ENCODE measurements around the gene S100A14.
"Not testable (repeated sequence)": the region's sequence is repeated elsewhere in the genome, so short reads cannot be mapped to it uniquely, and the experiment has no call there.

S100A14 gene

GRCh38 chr1:153615406-153615805 is 719 bp downstream of the S100A14 start:
- DNase-seq (ENCODE audit: low read depth in 2 of 2), result no peak

- no peak for DNase-seq (ENCODE audit: low read depth in 2 of 2)
These were observed 1.2 kb downstream of the S100A14 start for GRCh38 chr1:153614906-153615305.

DNA sequence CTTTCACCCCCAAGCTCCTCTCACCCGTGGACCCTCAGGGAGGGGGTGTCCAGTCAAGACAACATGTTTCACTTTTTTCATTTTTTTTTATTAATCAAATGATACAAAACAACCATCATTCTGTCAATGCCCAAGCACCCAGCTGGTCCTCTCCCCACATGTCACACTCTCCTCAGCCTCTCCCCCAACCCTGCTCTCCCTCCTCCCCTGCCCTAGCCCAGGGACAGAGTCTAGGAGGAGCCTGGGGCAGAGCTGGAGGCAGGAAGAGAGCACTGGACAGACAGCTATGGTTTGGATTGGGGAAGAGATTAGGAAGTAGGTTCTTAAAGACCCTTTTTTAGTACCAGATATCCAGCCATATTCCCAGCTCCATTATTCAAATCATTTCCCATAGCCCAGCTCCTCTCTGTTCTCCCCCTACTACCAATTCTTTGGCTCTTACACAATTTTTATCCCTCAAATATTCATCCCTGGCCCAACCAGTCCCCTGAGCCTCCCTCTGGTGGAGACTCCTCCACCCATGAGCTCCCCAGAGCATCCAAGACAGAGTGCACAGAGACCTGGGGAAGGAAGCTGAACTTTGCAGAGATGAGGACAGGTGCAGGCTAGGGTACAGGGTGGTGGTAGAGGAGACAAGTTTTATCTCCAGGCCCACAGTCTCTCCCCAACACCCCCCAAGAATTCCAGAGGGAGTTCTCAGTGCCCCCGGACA is 1.8 kb downstream of the S100A14 start:
- DNase-seq (ENCODE audit: low read depth in 2 of 2), result no peak

DNA sequence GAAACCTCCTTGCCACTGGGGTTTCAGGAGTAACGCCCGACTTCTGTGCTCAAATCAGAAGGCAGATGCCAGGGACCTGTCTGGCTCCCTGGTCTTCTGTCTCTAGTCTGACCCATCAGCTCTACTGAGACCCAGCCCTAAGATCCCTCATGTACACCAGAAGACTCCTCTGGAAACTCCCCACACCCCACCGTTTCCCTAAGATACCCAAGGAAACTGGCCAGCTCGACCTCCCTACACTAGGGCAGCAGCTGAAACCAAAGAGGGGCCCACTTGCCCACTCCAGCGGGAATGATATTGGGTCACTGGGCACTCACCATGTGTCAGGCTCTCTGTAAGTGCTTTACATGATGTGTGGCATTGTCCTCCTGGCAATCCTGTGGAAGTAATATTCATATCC is 2.7 kb downstream of the S100A14 start:
- DNase-seq (ENCODE audit: low read depth in 2 of 2), result no peak

DNA sequence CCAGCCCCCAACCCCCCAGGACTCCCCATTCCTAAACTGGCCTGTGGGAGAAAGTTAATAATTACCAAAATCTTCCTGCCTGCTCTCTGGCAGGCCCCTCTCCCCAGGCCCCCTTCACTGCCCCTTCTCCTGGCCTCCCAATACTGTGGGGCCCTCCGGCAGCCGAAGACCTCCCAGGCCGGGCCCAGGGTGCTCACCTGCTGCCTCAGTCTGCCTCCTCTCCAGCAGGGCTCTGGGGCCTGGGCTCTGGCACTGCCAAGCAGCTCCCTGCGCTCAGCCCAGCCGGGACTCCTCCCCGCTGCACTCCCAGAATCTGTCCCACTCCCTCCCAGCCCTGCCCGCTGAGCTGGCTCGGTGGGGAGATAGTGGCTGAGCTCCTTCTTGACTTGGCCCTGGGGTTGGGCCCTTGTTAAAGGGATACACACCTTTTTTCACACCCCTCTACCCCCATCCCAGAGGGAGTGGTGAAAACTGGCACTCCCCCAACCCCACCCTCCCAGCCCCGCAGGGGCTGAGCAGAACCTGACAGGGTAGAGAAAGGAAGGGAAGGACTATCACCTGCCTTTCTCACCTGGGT is 3.3 kb downstream of the S100A14 start, which contains the start of gene S100A16:
Gene S100A16, minus strand, starts transcription at position 383 of the 577 bp plus-strand sequence. CDS start 4,986 bp downstream, outside the sequence.
- no peak for DNase-seq (ENCODE audit: low read depth in 2 of 2)

DNA sequence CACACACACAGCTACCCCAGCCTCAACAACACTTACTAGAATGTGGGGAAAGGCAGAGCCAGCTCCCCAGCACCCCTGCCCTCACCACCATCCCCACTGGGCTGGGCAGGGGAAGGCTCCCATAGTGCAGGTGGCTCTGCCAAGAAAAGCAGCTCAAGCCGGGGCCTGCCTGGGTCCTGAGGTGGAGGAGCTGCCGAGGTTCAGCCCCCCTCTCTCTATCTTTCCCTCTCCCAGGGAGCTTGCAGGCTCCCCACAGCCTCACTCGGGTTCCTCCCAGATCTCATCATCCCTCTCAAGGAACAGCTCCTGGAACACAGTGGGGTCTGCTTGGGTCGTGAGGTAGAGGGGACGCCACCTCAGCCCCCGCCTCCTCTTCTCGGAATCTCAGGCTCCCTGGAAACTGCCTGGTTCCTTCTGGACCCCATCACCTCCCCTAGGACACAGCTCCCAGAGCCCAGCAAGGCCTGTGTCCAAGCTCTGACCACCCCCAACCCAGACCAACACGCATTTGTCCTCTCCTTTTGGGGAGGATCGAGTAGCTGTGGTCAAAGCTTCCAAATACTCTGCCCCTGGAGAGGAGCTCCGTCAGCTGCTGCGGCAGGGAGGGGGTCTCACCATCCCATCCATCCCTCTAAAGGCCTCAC is 3.9 kb downstream of the S100A14 start:
- no peak for DNase-seq (ENCODE audit: low read depth in 2 of 2)

DNA sequence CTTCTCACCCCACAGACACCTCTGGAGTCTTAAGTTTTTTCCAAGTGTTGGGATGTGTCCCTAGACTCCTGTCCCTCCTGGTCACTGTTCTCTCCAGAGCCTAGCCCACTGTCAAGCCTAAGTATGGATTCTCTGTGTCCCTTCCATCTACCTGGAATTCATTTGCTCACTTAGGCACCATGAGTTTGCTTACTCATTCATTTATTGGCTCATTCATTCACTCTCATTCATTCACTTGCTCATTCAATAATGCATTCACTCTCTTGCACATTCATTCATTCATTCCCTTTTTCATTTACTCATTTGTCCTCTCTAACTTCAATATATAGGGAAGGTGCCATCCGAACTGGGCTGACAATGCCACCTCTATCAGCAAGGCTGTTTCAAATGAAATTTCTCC is 4.8 kb downstream of the S100A14 start:
- DNase-seq (ENCODE audit: low read depth in 2 of 2), result no peak

DNA sequence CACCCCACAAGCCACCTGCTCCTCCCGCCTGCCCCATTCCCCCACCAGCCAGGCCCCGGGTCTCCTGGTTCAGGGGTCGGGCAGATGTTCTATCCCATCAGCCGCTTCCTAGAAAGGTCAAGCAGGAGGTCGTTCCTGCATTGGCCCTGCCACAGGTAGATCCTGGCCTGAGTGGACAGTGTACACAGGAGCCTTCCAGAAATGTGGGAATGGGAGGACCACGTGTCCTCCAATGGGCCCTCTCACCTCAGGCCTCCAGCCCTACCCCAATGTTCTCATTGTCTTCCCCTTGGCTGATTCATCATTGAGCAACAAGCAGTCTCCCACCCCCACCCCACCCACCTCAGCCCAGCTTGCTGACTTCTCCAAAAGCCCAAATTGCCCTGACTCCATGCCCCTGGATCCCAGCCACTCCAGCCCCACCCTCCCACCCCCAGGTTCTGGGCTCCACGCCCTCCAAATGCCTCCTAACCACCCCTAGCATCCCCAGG is 5.3 kb downstream of the S100A14 start:
- no peak for DNase-seq (ENCODE audit: low read depth in 2 of 2)

- no peak for DNase-seq (ENCODE audit: low read depth in 2 of 2)
These were observed 5.8 kb downstream of the S100A14 start for GRCh38 chr1:153610334-153610733.

- no peak for DNase-seq (ENCODE audit: low read depth in 2 of 2)
These were observed 6.6 kb downstream of the S100A14 start for GRCh38 chr1:153609585-153609907.

GRCh38 chr1:153608742-153609584 is 7.2 kb downstream of the S100A14 start:
- DNase-seq (ENCODE audit: low read depth in 2 of 2), result no peak

- DNase-seq (ENCODE audit: low read depth in 2 of 2), result no peak
These were observed 7.9 kb downstream of the S100A14 start for GRCh38 chr1:153608089-153608682.

GRCh38 chr1:153607381-153607780 is 8.7 kb downstream of the S100A14 start:
- DNase-seq (ENCODE audit: low read depth in 2 of 2), result no peak

DNA sequence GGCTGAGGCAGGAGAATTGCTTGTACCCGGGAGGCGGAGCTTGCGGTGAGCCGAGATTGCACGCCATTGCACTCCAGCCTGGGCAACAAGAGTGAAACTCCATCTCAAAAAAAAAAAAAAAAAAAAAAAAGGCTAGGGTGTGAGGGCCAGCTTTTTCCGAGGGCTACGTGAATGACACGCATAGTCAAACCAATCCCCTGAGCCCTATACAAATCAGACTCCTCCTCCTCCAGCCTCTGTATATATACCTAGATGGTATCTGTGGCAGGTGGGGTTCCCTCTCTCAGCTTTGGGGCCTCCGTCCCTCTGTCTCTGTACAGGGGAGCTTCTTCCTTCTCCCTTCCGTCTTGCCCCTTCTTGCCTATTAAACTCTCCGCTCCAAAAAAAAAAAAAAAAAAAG is 9.9 kb downstream of the S100A14 start:
- DNase-seq (ENCODE audit: low read depth in 2 of 2), result no peak

DNA sequence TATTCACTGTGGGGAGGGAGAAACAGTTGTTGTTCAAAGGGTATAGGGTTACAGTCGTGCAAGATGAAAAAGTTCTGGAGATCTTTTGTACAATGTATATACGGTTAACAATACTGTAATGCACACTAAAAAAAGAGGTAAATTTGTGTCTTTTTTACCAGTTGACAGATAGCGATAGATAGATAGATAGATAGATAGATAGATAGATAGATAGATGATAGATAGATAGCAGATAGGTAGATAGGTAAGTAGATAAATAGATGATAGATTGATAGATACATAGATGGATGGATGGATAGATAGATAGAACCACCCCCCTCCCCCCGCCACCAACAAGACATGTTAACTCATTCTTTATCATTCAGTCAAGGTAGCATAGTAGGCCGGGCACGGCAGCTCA is 13.4 kb downstream of the S100A14 start:
- DNase-seq (ENCODE audit: low read depth in 2 of 2), result no peak

DNA sequence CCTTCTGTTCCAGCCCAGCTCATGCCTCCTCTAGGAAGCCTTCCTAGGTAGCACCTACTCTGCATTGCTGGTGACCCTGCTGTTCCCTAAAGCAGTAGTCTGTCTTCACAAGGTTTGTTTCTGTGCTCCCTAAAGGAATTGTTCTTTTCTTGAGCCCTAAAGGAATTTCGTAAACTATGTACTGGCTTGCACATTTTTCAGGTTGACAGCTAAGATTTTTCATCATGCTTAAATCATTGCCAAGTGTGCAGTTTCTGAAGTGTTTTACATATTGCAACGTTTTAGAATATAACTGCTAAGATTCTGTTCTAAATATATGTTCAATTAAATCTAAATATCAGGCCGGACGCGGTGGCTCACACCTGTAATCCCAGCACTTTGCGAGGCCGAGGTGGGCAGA is 16.3 kb downstream of the S100A14 start:
- no peak for DNase-seq (ENCODE audit: low read depth in 2 of 2)

- DNase-seq (ENCODE audit: low read depth in 2 of 2), result no peak
These were observed 17.6 kb downstream of the S100A14 start for GRCh38 chr1:153598309-153599172.

- DNase-seq (ENCODE audit: low read depth in 2 of 2), result no peak
These were observed 18.9 kb downstream of the S100A14 start for GRCh38 chr1:153597206-153597605.

- DNase-seq (ENCODE audit: low read depth in 2 of 2), result no peak
These were observed 23.4 kb downstream of the S100A14 start for GRCh38 chr1:153592748-153593147.

- no peak for DNase-seq (ENCODE audit: low read depth in 2 of 2)
These were observed 27.6 kb downstream of the S100A14 start for GRCh38 chr1:153588482-153588881.

DNA sequence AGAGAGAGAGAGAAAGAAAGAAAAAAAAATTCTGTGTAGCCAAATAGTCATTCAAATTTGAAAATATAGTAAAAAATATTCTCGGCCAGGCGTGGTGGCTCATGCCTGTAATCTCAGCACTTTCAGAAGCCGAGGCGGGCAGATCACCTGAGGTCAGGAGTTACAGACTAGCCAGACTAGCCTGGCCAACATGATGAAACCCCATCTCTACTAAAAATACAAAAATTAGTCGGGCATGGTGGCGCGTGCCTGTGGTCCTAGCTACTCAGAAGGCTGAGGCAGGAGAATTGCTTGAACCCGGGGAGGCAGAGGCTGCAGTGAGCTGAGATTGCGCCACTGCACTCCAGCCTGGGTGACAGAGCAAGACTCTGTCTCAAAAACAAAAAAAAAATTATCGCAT is 28.1 kb downstream of the S100A14 start:
- DNase-seq (ENCODE audit: low read depth in 2 of 2), result not testable (repeated sequence)

Data from activated CD4-positive, alpha-beta T cell treated with anti-CD3 and anti-CD28 coated beads for 24 hours (primary cell).